ENCODE results near the gene METTL23. TPM values are rescaled to one million over a fixed set of nuclear protein-coding genes. Genes with fewer than 3 reads are reported as not detected.
"Not testable (repeated sequence)": the region's sequence is repeated elsewhere in the genome, so short reads cannot be mapped to it uniquely, and the experiment has no call there.

Gene METTL23
- total and polyA plus RNA-seq, 2 donors: 22.6 to 38.4 TPM

DNA sequence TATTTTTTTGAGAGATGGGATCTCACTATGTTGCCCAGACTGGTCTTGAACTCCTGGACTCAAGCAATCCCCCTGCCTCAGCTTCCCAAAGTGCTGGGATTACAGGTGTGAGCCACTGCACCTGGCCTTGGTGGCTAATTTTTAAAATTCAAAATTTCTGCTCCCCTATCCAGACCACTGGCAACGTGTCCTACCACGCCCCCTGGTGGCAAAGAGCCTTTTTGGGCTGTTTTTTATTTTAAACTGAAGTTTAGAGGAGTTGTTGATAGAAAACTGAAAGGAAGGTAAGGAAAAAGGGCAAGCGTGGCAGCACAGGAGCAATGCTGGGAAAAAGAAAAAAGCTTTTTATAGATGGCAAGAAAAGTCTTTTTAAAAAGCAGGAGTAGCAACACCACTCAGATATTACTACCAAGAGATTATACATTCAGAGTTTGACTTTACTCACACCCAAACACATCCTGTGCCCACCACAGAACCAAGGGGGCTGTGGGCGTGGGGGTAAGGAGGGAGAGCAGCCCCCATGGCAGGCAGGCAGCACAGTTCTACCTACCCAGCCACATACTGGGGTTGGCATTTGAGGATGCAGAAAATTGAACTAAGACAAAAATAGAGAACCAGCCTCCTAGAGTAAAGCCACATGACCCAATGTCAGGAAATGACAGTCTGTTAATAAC lies 11.7 kb upstream of the METTL23 start:
- no peaks in the 10 kb centered on the region for H3K4me1 ChIP-seq (ENCODE audit: insufficient read depth)
- H3K4me3 ChIP-seq (ENCODE audit: low read depth, low read length): no peak overlapping the region
- no peak for DNase-seq (ENCODE audit: extremely low spot score)
- no peak overlapping the region for H3K27ac ChIP-seq (ENCODE audit: low read depth)
- WGBS: 23% methylated on average over 4 of the region's 4 CpGs
- H3K36me3 ChIP-seq (ENCODE audit: insufficient read depth): no peaks in the 10 kb centered on the region

DNA sequence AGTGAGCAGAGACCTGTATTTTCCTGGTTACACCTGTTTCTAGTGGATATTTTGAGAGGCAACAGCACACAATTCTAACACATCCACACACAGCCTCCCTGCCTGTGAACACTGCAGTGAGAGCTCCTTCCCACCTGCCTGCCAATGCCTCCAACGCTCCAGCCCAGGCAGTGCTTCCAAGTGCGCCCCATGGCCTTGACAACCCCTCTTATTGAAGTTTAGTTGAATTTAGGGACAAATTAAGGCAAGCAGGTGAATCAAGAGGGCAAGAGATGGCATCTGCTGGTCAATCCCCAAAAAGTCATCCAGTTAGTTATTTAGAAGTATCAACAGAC lies 11.2 kb upstream of the METTL23 start:
- Histone ChIP-seq H3K36me3 (ENCODE audit: insufficient read depth) (no peaks in the 10 kb centered on the region), H3K4me3 (ENCODE audit: low read depth, low read length) (no peak overlapping the region), H3K27ac (ENCODE audit: low read depth) (no peak overlapping the region), H3K4me1 (ENCODE audit: insufficient read depth) (no peaks in the 10 kb centered on the region)
- DNase-seq (ENCODE audit: extremely low spot score): no peak
- WGBS: 87% methylated on average over 2 of the region's 2 CpGs

DNA sequence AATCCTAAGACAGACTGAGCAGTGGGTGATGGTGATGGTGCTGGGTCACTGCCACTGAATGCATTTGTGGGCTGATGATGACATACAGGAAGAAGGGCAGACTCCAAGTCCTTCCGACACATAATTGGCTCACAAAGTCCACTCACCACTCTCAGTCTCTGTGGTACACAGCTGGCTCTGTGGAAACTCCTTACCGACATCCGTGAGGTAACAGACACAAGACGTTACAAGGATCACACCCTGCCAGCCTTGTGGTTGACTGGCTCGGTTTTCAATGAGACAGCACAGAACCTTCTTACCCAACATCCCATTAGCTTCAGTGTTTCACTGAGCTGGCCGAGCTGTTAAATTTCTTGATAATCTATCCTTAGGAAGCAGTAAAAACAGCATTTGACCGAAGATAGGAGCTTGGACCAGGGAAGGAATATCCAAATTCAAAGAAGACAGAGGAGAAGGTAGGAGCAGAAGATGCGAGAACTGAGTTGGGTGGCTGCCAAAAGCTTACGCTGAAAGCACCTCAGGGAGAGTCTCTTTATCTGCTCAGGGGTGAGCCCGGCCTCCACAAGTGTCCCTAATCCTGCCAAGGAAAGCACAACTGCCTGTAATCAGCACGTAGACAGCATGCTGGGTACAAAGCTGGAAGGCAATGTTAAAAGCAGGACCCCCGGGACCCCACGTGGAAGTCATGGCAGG lies 10.3 kb upstream of the METTL23 start:
- Histone ChIP-seq H3K27ac (ENCODE audit: low read depth) (no peak overlapping the region), H3K4me3 (ENCODE audit: low read depth, low read length) (no peak overlapping the region), H3K36me3 (ENCODE audit: insufficient read depth) (no peaks in the 10 kb centered on the region), H3K4me1 (ENCODE audit: insufficient read depth) (no peaks in the 10 kb centered on the region)
- DNase-seq (ENCODE audit: extremely low spot score): no peak
- whole genome bisulfite sequencing: 63% methylated on average over 13 of the region's 13 CpGs

DNA sequence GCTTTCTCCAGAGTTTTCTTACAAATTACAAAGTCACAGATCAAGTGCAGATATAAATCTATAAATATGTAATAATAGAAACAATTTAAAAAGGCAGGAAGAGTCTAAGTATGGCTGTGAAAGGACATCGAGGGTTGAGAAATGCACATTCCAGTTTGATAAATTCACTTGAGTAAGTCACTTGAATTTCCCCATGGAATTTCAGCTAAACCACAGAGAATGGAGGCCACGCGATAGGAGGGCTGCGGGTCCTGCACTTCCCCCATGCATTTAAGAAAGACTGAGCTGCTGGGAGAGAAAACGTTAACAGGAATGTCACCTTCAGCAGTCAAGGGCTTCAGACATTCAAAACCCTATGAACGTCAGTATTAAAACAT lies 9.8 kb upstream of the METTL23 start:
- no peak overlapping the region for H3K4me3 ChIP-seq (ENCODE audit: low read depth, low read length)
- H3K27ac ChIP-seq (ENCODE audit: low read depth): no peak overlapping the region
- peaks cover under 1% of the 10 kb centered on the region for H3K36me3 ChIP-seq (ENCODE audit: insufficient read depth)
- H3K4me1 ChIP-seq (ENCODE audit: insufficient read depth): no peaks in the 10 kb centered on the region
- DNase-seq (ENCODE audit: extremely low spot score): no peak
- WGBS: 86% methylated on average over 6 of the region's 6 CpGs

DNA sequence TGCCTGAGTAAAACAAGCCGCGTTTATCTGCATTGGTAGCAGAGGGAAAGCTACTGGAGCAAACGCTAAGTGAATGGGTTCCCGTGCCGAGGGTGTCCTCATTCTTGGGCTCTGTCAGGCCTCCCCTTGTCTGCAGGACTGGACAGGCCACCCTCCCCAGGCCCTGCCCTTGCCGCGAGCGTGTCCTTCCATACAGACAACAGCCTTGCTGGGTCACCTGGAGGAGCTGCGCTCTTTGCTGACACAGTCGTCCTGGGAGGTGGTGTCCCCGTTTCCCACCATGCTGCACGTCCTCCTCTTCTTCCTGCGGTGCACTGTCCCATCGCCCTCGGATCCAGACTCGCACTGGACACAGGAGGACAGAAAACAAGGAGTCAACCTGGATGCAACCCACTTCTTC lies 8.1 kb upstream of the METTL23 start:
- Histone ChIP-seq H3K36me3 (ENCODE audit: insufficient read depth) (peaks cover 3% of the 10 kb centered on the region), H3K27ac (ENCODE audit: low read depth) (no peak overlapping the region), H3K4me1 (ENCODE audit: insufficient read depth) (peaks cover 2% of the 10 kb centered on the region), H3K4me3 (ENCODE audit: low read depth, low read length) (no peak overlapping the region)
- no peak for DNase-seq (ENCODE audit: extremely low spot score)
- WGBS: 92% methylated on average over 16 of the region's 16 CpGs

DNA sequence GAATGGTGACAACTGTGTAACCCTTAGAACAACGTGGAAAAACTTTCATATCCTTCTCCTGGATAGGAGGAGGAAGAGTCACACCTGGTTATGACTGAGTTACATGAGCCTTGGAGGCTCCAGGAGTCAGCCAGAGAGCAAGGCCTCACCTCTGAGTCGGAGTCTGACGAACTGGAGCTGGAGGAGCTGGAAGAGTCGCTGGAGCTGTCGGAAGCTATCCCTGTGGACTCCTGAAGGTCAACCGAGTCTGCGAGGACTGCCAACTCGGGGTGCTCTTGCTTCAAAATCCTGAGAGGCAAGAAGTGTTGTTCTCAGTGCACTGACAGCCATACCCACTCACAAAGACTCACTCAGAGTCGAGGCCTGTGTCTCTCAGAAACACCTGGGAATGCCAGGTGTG lies 6.4 kb upstream of the METTL23 start:
- WGBS: 93% methylated on average over 9 of the region's 9 CpGs
- H3K4me3 ChIP-seq (ENCODE audit: low read depth, low read length): no peak overlapping the region
- H3K4me1 ChIP-seq (ENCODE audit: insufficient read depth): peaks cover 2% of the 10 kb centered on the region
- no peak for DNase-seq (ENCODE audit: extremely low spot score)
- no peak overlapping the region for H3K27ac ChIP-seq (ENCODE audit: low read depth)
- H3K36me3 ChIP-seq (ENCODE audit: insufficient read depth): peaks cover 3% of the 10 kb centered on the region

DNA sequence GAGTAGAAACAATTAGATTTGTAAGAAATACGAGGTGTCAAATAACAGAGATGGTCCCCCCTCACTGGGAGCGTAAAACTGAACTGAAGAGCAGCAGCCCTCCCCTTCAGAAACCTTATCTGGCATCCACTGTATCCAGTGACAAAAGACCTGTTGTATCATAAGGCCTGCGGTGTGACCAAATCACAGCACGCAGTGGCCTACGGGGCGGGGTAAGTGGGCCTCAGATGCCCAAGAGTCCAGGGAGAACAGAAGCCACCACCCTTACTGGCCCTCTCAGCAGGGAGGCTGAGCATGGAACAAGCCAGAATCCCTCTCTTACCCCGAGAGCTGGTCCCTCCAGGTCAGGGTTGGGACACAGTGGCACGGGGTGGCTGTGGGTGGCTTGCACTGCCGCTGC lies 5.7 kb upstream of the METTL23 start:
- no peak overlapping the region for H3K27ac ChIP-seq (ENCODE audit: low read depth)
- H3K36me3 ChIP-seq (ENCODE audit: insufficient read depth): peaks cover 3% of the 10 kb centered on the region
- WGBS: 88% methylated on average over 9 of the region's 9 CpGs
- no peak overlapping the region for H3K4me3 ChIP-seq (ENCODE audit: low read depth, low read length)
- peaks cover 2% of the 10 kb centered on the region for H3K4me1 ChIP-seq (ENCODE audit: insufficient read depth)
- DNase-seq (ENCODE audit: extremely low spot score): no peak

DNA sequence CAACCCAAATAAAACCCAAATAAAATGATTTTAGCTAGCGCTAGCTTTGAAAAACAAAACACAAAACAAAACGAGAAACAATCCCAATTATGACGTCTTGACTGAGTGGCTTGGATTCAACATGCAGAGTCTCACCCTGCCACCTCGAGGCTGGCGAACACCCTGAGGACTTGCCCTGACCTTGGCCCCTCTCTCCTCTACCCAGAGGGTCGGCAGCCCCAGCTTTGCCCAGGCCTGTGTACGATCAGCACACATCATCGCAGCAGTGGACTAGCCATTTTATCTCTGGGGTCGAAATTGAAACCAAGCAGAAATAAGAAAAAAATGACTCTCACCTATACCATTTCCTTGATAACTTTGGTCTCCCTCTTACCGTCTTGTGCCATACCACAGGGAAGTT lies 5.2 kb upstream of the METTL23 start:
- Histone ChIP-seq H3K36me3 (ENCODE audit: insufficient read depth) (peaks cover 3% of the 10 kb centered on the region), H3K27ac (ENCODE audit: low read depth) (no peak overlapping the region), H3K4me3 (ENCODE audit: low read depth, low read length) (no peak overlapping the region), H3K4me1 (ENCODE audit: insufficient read depth) (peaks cover 2% of the 10 kb centered on the region)
- 89% methylated on average over 10 of the region's 10 CpGs for WGBS
- no peak for DNase-seq (ENCODE audit: extremely low spot score)

DNA sequence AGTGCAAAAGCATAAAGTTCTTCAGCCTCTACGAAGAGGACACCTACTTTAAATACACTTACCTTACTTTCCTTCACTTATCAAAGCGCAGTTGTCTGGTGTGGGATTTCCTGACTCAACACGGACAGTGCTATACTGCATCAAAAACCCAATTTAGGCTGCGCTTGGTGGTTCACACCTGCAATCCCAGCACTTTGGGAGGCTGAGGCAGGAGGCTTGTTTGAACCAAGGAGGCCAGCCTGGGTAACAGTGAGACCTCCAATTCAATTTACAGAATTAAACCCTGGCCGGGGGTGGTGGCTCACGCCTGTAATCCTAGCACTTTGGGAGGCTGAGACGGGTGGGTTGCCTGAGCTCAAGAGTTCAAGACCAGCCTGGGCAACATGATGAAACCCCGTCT lies 4.4 kb upstream of the METTL23 start:
- Histone ChIP-seq H3K36me3 (ENCODE audit: insufficient read depth) (peaks cover 3% of the 10 kb centered on the region), H3K4me1 (ENCODE audit: insufficient read depth) (peaks cover 2% of the 10 kb centered on the region), H3K4me3 (ENCODE audit: low read depth, low read length) (no peak overlapping the region), H3K27ac (ENCODE audit: low read depth) (no peak overlapping the region)
- 92% methylated on average over 8 of the region's 8 CpGs for WGBS
- DNase-seq (ENCODE audit: extremely low spot score): no peak

DNA sequence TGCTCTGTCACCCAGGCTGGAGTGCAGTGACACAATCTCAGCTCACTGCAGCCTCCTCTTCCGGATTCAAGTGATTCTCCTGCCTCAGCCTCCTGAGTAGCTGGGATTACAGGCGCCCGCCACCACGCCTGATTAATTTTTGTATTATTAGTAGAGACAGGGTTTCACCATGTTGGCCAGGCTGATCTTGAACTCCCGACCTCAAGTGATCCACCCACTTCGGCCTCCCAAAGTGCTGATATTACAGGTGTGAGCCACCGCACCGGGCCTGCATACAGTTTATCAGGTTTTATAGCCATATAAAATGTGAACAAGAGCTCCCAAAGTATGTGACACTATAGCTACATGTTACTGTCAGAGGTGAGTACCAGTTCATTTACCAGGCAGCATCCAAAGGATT lies 3.7 kb upstream of the METTL23 start:
- H3K27ac ChIP-seq (ENCODE audit: low read depth); H3K4me3 ChIP-seq (ENCODE audit: low read depth, low read length); H3K4me1 ChIP-seq (ENCODE audit: insufficient read depth); H3K36me3 ChIP-seq (ENCODE audit: insufficient read depth); DNase-seq (ENCODE audit: extremely low spot score): not testable (repeated sequence)
- 95% methylated on average over 8 of the region's 8 CpGs for WGBS

DNA sequence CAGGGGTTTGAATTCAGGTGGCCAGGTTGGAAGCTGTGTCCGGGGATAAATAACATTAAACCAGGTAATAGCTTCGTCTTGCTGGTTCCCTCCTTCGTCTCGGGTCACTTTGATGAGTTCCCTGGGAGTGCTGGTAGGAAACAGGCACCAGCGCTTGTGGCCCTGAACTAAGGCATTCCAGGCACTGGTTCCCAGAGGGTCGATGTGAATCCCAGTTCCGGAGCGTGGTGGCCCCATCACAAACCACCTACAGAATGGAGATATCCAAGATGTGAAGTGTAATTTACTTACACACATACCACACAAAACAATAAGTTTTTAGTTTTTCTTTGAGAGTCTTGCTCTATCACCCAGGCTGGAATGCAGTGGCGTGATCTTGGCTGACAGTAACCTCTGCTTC lies 2.8 kb upstream of the METTL23 start:
- DNase-seq (ENCODE audit: extremely low spot score): no peak
- peaks cover 2% of the 10 kb centered on the region for H3K4me1 ChIP-seq (ENCODE audit: insufficient read depth)
- WGBS: 96% methylated on average over 9 of the region's 9 CpGs
- H3K4me3 ChIP-seq (ENCODE audit: low read depth, low read length): no peak overlapping the region
- H3K36me3 ChIP-seq (ENCODE audit: insufficient read depth): peaks cover 3% of the 10 kb centered on the region
- H3K27ac ChIP-seq (ENCODE audit: low read depth): no peak overlapping the region

DNA sequence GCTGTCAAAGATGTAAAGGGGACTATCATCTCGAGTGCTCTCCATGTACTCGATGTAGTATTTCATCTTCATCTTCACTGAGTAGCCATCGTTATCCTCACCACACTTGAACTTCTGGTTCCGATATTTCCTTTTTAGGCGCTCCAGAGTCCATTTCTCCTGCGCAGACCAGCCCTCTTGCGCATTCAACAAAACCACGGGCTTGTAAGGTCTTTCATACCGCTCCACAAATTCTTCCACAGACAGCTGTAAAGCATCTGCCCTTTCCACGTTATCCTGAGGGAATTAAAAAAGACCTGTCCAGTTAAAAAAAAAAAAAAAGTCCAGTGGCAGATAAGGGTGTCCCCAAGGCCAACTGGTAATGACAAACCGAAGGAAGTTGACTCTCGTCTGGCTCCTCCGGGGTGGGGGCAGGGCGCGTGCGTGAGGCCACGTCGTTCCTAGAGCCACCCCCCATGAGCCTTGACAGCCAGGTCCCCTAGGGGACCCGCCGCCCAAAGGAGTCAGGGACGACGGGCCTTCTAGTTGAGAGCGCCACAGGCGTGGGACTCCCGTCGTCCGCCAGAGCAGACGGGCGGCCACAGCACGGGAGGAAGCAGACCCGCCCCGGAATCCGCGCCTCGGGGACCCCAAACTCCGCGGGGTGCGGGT lies 934 bp upstream of the METTL23 start:
- Histone ChIP-seq H3K4me1 (ENCODE audit: insufficient read depth) (peaks cover 2% of the 10 kb centered on the region), H3K4me3 (ENCODE audit: low read depth, low read length) (peak overlapping the region; percentile 89), H3K36me3 (ENCODE audit: insufficient read depth) (peaks cover 3% of the 10 kb centered on the region), H3K27ac (ENCODE audit: low read depth) (peak overlapping the region; percentile 96)
- DNase-seq (ENCODE audit: extremely low spot score): no peak
- WGBS: 3% methylated on average over 38 of the region's 38 CpGs

DNA sequence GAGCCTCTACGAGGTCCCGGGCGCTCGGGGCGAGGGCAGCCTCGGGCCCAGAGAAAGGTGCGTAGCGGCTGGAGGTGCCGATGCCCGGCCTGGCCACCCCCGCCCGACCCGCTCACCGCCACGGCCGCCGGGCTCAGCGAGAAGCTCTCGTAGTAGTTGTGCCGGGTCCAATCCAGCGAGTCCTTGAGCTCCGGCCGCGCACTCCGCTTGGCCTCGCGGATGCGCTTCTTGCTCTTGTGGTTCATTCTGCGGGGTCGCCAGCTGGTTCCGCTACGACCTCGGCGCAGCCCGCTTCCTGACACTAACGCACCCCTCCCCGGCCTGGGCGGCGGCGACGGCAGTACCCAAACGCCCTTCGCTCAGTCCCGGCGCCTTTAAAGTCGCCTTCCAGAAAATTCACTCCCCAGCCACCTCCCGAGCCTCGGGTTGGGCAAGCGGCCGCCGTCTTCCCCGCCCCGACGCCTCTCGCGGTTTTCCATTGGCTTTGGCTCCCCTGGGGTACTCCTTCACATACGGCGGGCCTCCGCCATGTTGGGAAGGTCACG lies 336 bp upstream of the METTL23 start, which contains the start of gene JMJD6:
Gene JMJD6, minus strand, starts transcription at position 376 of the 545 bp plus-strand sequence. Its CDS starts 131 bp downstream, at position 245.
- Histone ChIP-seq H3K27ac (ENCODE audit: low read depth) (peak within 1 kb of the TSS; percentile 100), H3K4me1 (ENCODE audit: insufficient read depth) (peaks cover 2% of the 10 kb centered on the region), H3K4me3 (ENCODE audit: low read depth, low read length) (peak within 1 kb of the TSS; percentile 89), H3K36me3 (ENCODE audit: insufficient read depth) (peaks cover 3% of the 10 kb centered on the region)
- DNase-seq (ENCODE audit: extremely low spot score): peak; percentile 88
- WGBS: under 1% methylated on average over 60 of the region's 60 CpGs
